ENCODE measurements around the gene SAMD5.
A peak's percentile ranks its signal among the peaks of the same experiment; 100 is the strongest.

The SAMD5 gene

DNA sequence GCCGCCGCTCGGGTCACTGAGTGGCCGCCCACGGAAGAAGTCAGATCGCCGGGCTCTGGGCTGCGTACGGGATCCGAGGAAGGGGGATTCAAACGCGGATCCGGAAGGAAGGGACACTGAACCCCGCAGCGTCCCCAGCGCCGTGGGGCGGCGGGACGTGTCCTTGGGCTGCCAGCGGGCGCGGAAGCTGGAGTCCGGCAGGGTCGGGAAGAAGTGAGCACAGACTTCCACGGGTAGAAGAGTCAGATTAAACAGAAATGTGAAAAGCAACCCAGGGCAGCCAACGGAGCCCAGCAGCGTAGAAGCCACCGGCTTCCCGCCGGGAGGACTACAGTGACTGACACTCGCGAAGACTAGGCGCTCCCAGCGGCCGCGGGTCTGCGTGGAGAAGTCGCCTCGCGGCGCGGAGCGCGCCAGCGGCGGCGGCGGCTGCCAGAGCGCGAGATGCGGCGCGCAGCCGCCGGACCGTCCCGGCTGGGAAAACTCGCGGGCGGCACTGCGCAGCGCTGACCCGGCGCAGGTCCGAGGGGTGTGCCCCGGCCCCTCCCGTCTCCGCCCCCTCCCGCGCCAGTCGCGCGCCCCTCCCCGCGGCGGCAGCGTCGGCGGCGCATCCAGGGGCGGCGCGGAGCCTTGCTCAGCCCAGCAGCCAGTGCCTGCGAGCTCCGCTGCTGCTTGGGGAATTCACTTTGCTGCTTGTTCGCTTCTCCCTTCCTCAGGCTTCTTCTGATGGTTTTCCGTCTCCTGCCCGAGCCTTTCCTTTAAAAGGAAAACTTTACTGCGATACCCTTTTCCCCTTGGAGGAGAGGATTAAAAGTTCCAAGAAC, at the start of gene SAMD5:
Gene SAMD5, plus strand, starts transcription at position 649 of the 824 bp plus-strand sequence. CDS start 239 bp downstream, outside the sequence.
- no peak for DNase-seq (ENCODE audit: low read depth, low spot score)

GRCh38 chr6:147459780-147460179, 48.7 kb upstream of the SAMD5 start:
- DNase-seq (ENCODE audit: low read depth, low spot score), result no peak

DNA sequence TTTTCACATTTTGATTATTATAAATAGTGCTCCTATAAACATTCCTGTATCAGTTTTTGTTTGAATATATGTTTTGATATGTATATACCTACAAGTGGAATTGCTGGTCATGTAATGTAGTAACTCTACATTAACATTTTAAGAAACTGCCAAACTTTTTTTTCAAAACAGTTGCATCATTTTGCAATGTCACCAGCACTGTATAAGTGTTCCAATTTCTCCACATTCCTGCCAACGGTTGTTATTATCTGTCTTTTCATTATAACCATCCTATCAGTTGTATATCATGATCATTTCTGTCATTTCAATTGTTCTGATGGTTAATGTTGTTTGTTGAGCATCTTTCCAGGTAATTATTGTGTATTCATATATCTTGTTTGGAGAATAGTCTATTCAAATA, 44.8 kb upstream of the SAMD5 start:
- DNase-seq (ENCODE audit: low read depth, low spot score), result no peak

DNA sequence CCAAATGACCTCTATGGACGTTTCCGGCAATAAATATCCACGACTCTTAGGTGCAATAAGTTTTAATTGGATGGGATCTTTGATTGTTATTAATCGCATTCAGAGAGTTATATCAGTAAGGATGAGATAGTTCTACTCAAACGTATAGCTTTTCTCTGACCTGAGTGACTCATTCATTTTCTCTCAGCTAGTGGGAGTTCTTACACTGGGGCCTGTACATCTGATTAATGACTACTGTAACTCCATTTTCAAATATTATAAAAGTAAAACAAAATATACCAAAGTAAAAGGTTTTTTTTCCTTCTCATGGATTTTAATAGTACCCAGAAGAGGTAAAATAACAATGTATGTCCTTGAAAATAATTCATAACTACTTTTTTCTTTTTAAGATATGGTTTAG, 41.1 kb upstream of the SAMD5 start:
- DNase-seq (ENCODE audit: low read depth, low spot score), result no peak

- DNase-seq (ENCODE audit: low read depth, low spot score), result no peak
These were observed 40.6 kb upstream of the SAMD5 start for GRCh38 chr6:147467886-147468285.

GRCh38 chr6:147468634-147469033, 39.9 kb upstream of the SAMD5 start:
- no peak for DNase-seq (ENCODE audit: low read depth, low spot score)

DNA sequence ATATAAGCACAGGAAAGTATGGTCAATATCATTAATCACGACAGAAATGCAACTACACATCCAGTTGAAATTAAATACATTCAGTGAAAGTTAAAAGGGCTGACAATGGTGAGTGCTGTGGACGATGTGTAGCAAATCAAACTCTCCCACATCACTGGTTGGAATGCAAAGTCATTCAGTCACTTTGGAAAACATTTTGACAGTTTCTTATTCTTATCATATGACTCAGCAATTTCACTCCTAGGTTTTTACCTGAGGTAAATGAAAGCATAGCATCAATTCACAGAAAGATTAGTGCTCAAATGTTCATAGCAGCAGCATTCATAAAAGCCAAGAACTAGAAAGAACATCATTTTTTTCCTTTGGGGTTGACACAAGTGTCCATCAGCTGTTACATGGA, 28.6 kb upstream of the SAMD5 start:
- no peak for DNase-seq (ENCODE audit: low read depth, low spot score)

- no peak for DNase-seq (ENCODE audit: low read depth, low spot score)
These were observed 21.8 kb upstream of the SAMD5 start for GRCh38 chr6:147486683-147487082.

DNA sequence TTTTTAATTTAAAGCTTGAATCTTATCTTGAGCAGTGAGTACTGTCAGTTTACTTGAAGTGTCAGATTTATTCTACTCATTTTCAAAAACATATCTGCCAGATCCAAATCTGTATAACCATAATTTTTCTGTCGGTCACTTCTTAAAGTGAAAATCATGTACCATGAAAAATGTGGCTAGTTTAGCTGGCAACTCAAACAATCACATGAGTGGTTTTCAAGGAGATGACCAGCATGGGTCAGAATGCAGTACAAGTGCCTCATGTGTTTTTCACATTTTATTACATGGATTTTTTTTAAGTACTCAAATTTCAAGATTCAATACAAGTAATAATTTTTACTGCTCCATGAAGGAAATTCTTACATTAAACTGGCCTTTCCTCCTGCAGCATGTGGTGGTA, 11.0 kb upstream of the SAMD5 start:
- no peak for DNase-seq (ENCODE audit: low read depth, low spot score)

DNA sequence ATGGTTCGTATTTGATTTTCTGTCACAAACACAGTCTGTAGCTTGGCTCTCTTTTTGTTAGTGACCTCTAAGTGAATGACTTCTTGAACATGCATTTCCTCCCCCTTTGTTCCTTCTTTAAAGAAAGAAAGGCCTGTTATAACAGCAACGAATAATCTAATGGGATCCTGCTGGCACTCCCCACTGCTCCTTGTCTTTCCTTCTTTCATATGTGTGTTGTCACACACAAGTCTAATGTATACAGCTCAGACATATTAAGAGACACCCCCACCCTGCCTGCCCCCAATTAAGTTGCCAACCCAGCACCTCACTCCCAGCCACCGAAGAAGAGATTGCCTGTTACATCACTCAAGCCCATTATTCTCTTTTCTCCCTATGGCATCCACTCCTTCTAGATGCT, 4.9 kb upstream of the SAMD5 start:
- peak; percentile 40 for DNase-seq (ENCODE audit: low read depth, low spot score)

DNA sequence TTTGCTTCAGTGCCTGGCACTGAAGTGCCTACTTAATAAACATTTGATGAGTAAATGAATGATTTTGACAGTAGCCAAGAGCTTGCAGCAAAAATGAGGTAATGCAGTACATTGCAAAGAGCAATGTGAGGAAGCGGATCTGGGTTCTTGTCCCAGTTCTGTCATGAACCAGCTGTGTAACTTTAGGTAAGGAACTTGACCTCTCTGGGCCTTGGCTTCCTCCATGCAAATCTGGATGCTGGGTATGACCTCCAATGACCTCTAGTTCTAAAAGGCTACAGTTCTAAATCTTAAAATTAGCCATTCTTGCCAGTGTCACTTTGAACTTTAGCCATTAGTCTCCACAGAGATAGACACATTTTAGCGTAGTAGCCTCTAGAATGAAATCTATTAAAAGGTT, 3.6 kb upstream of the SAMD5 start:
- no peak for DNase-seq (ENCODE audit: low read depth, low spot score)

GRCh38 chr6:147506704-147507114, 1.8 kb upstream of the SAMD5 start:
- no peak for DNase-seq (ENCODE audit: low read depth, low spot score)

DNA sequence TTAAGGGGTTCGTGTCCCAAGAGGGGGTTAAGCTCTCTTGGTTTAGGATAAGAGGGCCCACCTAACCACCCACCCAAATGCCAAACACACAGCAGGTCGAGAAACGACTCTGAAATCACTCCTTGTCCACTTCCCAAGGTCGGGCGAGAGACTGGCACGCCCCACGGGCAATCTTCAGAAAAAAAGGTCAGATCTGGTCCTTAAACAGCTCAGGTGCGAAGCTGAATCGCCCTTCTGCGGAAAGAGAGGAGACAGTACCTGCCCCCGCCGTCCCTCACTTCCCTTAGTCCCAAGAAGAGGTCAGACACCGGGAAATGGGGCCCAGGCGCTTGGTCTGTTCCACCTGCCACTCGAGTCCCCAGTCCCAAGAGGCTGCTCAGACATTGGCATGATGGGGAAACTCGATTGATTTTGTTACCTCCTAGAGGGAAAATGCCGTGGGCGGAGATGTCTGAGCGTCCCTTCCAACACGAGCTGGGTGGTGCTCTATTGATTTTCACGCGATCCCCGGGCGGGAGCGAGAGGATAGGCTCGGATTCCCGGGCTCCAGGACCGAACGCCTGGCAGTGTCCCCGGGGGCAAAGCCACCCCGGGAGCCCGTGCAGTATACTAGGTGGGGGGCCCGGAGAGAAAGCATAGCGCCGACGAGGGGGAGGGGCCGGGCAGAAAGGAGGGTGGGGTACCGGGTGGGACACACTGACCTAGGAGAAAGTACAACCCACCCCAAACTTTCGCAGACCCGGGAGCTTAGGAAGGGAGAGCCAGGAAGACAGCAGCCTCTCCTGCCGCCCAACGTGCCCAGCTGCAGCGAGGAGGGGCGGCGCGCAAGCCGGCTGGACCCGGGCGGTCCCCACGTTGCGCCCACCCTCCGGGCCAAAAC, 1.1 kb upstream of the SAMD5 start:
- no peak for DNase-seq (ENCODE audit: low read depth, low spot score)

DNA sequence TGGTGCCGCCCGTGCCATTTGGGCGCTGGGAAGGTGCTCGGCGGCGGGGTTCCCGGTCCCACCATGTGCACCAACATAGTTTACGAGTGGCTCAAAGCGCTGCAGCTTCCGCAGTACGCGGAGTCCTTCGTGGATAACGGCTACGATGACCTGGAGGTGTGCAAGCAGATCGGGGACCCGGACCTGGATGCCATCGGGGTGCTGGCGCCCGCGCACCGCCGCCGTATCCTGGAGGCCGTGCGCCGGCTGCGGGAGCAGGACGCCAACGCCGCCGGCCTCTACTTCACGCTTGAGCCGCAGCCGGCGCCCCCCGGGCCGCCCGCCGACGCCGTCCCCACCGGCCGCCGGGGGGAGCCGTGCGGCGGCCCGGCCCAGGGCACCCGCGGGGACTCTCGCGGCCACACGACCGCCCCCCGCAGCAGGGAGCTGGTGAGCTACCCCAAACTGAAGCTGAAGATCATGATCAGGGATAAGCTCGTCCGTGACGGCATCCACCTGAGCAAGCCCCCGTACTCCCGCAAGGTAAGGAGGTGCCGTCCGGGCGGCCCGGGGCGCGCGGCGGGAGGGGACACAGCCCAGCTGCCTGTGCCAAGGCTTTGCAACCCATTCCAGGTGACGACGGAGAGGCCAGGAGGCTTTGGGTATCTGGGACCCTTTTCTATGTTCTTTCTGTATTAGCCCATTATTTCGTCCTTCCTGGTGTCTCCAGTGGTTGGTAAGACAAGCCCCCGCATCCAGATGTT, 547 bp downstream of the SAMD5 start:
- no peak for DNase-seq (ENCODE audit: low read depth, low spot score)

- DNase-seq (ENCODE audit: low read depth, low spot score), result no peak
These were observed 1.4 kb downstream of the SAMD5 start for GRCh38 chr6:147509891-147510290.

- no peak for DNase-seq (ENCODE audit: low read depth, low spot score)
These were observed 2.6 kb downstream of the SAMD5 start for GRCh38 chr6:147510929-147511590.

- DNase-seq (ENCODE audit: low read depth, low spot score), result no peak
These were observed 6.3 kb downstream of the SAMD5 start for GRCh38 chr6:147514831-147515230.

- DNase-seq (ENCODE audit: low read depth, low spot score), result no peak
These were observed 6.8 kb downstream of the SAMD5 start for GRCh38 chr6:147515327-147515726.

- no peak for DNase-seq (ENCODE audit: low read depth, low spot score)
These were observed 14.1 kb downstream of the SAMD5 start for GRCh38 chr6:147522597-147522996.

DNA sequence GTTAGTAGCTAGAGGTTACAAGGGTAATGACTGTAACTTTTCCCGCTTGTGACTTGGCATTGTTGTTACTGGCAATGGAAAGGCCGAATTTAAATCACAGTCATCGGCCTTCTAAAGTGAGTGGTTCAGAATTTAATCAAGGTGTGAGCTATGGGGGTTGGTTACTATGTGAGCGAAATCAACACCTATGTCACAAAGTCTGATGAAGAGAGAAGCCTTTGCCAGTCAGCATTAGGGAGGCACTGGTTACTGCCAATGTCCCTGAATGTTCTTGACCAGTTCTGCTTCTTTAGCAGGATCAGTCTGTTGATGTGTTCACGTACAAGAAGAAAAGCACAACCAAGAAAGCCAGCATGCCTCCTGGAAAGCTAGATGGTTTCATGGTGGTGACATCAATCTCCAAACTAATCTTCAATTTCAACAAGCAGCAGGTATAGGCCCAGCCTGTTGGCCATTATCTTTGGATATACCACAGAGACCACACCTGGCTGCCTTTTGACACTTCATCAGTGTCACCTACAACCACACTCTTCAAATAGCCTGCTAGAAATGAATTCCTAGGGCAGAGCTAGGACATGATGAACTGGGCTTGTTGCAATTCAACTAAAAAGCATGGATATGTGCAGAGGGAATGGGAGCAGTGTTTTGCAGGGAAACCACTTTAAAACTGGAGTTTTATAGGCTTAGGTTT, 17.2 kb downstream of the SAMD5 start:
- DNase-seq (ENCODE audit: low read depth, low spot score), result no peak

- DNase-seq (ENCODE audit: low read depth, low spot score), result no peak
These were observed 18.7 kb downstream of the SAMD5 start for GRCh38 chr6:147527197-147527596.

Measured in iPS DF 19.7 (cell line).